GM21723 (cell line): ENCODE measurements around the gene CASKIN2.

Source experiments
- ATAC-seq: cut with Tn5 transposase; IDR thresholded peaks from one replicate; pipeline ENCODE4 v1.9.1; 2021; ENCODE audit warnings: mild to moderate bottlenecking, moderate library complexity; ENCODE audit not compliant: unreplicated experiment

Gene CASKIN2

DNA sequence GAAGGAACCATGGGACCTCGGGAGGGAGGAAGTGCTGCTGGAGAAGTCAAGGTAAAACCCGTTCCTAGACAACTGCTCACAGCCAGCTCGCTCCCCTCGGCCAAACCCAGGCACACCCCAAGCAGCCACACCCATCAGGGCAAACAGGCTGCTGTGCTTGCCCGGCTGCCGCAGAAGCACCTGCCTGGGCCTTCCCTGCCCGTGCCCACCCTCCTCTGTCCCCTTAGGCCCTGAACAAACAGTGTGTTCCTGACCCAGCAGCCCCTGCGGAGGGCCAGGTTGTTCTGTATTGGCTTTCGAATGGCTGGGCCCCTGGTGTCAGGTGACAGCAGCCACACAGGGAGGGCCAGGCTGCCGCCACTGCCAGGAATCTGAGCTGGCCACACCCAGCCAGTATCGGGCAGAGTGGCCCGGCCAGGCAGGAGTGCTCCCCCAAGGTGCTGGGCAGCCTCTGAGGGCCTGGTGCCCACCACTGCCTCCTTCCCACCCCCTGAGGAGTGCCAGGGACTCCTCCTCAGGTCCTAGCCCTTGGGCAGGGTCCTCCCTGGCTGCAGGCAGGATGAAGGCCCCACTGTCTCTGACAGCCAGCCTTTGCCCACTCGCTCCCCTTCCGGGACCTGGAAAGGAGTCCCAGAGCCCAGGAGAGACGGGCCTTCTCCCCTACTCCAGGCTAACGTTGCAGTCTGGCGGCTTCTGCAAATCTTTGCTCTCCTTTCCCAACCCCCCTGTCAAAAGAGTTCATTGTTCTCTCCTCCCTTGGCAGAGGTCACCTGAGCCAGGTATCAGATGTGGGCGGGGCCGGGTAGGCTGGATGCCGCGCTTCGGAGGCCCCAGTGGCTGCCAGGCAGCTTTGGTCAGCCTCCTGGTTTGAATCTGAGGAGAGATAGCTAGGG is 34.2 kb upstream of the CASKIN2 start:
- ATAC-seq, result no peak

DNA sequence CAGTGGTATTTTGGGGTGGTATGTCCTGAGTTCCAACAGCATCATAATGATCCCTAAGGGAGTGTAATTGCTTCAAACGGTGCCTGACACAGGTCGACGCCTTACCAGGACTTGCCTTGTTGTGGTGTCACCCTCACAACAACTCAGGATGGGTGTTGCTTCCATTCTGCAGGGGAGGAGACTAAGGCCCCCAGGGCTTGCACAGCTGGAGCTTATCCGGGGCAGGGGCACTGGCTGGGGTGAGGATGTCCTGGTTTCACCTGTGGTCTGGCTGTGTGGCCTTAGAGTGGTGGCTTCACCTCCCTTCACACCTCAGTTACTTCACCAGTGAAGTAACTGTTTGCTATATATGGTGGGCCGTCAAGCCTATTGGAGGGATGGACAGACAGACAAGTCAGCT is 33.5 kb upstream of the CASKIN2 start:
- ATAC-seq, result no peak

DNA sequence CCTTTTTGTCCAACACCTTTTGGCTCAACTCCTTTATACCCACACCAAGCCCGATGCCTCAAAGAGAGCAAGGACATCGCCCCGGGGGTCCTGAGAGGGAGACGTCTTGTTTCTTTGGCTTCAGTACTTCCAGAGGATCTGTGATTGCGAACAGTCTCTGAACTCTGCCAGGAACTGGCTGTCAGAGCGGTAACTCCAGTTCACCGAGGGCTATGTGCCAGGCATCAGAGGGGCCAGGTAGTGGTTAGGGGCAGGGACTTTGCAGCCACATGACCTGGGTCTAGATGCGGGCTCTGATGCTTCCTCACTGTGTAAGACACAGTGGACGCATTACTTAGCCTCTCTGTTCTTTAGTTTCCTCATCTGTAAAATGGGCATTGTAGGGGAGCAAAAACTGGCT is 31.8 kb upstream of the CASKIN2 start:
- no peak for ATAC-seq

GRCh38 chr17:75546181-75546580 is 30.8 kb upstream of the CASKIN2 start:
- no peak for ATAC-seq

- ATAC-seq, result no peak
Observed at GRCh38 chr17:75544250-75544649, 28.9 kb upstream of the CASKIN2 start.

- no peak for ATAC-seq
Observed at GRCh38 chr17:75542728-75543336, 27.5 kb upstream of the CASKIN2 start.

- no peak for ATAC-seq
Observed at GRCh38 chr17:75542229-75542628, 26.9 kb upstream of the CASKIN2 start.

GRCh38 chr17:75540923-75541503 is 25.7 kb upstream of the CASKIN2 start:
- ATAC-seq, result no peak

- no peak for ATAC-seq
Observed at GRCh38 chr17:75539967-75540729, 24.8 kb upstream of the CASKIN2 start.

GRCh38 chr17:75536366-75536765 is 21.0 kb upstream of the CASKIN2 start:
- no peak for ATAC-seq

DNA sequence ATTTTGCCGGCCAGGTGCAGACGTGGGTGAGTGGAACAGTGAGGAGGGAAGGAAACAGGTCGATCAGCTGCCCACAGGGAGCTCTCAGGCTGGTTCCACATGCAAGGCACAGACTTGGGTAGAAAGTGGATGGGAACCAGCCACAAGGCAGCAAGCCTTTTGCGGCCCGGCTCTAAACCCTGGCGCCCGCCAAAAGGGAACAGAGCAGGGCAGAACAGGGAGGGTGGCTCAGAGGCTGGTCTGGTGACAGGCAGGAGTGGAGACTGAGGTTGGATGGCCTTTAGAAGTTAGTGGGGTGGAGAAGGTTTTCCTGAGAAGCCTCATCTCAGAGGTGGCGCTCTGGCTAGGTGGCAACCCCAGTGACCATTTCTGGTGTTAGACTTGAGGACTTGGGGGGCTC is 20.5 kb upstream of the CASKIN2 start:
- no peak for ATAC-seq

GRCh38 chr17:75535119-75535537 is 19.8 kb upstream of the CASKIN2 start:
- no peak for ATAC-seq

- no peak for ATAC-seq
Observed at GRCh38 chr17:75531721-75532072, 16.4 kb upstream of the CASKIN2 start.

DNA sequence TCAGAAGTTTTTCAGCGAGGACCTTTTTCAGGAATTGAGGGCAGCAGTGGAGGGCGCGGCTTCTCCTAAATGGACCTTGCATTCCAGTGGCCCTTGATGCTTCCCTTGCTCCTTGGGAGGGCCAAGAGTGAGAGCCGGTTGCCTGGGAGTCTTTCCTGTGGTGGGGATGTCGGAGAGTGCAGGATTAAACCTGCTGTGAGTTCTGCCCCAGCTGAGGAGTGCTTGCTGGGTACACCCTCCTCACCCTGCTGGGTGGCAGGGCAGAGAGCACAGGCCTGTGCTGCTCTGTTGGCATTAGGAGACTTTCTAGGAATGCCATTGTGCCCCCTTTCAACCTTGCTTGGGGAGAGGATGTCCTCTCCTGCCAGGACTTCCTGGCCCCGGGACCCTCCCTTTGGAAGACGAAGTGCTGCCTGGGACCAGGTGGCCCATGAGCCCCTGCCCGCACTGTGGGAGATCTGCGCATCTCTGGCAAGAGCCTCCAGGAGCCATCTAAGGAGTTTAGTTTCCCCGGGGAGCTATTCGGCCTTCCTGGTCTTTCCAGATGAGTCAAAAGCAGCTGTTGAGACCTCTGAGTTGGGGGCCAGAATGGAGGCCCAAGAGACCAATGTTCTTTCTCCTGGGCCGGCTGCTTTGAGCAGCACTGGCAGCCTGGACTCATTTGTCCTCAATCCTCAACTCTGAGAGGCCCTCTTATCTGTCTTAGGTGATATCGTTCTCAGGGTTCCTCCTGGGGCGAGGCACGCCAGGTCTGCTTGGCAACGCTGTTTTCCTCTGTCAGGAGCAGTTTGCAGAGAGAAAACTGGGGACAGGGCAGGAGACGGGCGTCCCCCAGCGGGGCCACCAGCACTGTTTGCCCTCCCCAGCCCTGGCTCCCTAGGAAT is 15.7 kb upstream of the CASKIN2 start:
- ATAC-seq, result no peak

DNA sequence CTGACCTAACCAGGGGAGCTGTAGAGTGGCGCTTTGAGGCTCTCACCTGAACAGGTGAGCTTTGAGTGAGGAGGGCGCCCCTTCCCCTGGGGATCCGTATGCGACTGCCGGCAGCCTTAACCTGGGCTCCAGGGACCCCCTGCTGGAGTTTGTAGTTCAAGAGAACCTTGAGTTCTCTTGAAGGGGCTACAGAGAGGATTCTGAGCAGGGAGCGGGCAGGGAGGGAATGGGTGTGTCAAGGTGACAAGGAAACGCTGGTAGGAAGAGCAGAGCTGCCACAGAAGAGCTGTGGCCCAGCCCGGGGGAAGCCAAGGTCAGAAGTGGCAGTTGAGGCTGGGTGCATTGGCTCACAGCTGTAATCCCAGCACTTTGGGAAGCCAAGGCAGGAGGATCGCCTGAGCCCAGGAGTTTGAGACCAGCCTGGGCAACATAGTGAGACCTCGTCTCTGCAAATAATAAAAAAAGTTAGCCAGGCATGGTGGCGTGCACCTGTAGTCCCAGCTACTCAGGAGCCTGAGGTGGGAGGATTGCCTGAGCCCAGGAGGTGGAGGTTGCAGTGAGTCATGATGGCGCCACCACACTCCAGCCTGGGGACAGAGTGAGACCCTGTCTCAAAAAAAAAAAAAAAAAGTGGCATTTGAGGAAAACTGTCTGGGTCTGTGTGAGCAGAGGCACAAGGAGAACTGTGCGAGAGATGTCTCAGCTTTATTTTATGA is 11.4 kb upstream of the CASKIN2 start:
- ATAC-seq, result no peak

- peak; percentile 5 for ATAC-seq
Observed at GRCh38 chr17:75525806-75526554, 10.6 kb upstream of the CASKIN2 start.

DNA sequence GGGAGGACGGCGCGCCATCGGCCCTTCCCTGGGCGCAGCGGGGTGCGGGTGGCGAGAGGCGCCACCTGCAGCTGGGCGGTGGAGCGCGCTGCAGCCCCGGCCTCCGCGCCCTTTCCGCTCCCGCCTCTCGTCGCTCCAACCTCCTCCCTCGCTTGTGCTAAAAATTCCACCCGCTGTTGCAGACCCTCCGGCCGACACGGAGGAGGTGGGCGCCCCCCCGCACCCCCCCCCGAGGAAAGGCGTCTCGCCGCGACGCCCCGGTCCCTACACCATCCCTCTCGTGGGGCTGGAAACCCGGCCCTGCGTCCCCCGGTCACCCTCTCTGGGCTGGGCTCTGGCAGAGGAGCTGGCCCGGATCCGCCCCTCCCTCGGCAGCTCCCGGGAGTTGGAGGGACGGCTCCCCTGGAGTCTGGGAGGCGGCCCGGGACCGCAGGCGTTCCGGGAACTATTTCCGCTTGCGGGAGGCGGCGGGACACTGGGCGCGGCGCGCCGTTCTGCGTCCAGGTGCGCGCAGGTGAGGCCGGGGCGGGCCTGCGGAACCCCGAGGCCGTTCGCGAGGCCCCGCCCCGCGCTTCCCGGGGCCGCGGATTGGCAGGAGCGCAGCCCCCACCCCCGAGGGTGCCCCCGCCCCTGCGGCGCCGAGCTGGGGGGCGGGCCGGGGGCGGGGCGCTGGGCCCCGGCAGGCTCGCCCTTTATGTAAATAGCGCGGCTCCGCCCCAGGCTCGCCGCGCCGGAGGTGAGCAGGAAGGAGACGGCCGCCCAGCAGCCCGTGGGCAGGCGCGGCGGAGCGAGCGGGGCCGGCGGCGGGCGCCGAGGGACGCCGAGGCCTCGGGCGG is 9.9 kb upstream of the CASKIN2 start, which contains the start of gene LLGL2:
Gene LLGL2, plus strand, starts transcription at position 728 of the 836 bp plus-strand sequence. CDS start 17,730 bp downstream, outside the sequence.
- ATAC-seq, result peak; percentile 82
